ENCODE measurements around the gene BASP1.

BASP1 gene

DNA sequence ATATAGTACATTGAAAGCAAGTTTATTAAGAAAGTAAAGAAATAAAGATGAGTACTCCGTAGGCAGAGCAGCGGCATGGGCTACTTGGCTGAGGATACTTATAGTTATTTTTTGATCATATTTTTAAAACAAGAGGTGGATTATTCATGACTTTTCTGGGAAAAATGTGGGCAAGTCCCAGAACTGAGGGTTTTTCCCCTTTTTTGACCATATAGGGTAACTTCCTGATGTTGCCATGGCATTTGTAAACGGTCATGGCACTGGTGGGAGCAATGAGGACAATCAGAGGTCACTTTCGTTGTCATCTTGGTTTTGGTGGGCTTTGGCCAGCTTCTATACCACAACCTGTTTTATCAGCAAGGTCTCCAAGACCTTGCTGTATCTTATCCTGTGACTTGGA, 5.2 kb upstream of the BASP1 start:
- Histone ChIP-seq H3K27me3 (ENCODE audit: insufficient read depth, poor library complexity, severe bottlenecking) (no peaks in the 10 kb centered on the region), H3K27ac (replicated peaks) (no peak overlapping the region), H3K4me3 (replicated peaks; ENCODE audit: insufficient read depth, low read length) (no peak overlapping the region)
- TF ChIP-seq CTCF (IDR thresholded peaks at IDR 0.05; ENCODE audit: insufficient read depth, low read length) (no peak), SPI1 (IDR thresholded peaks at IDR 0.05; ENCODE audit: borderline replicate concordance, low read depth) (no peak), GABPA (IDR thresholded peaks at IDR 0.05; ENCODE audit: low read depth) (no peak), POLR2AphosphoS5 (IDR thresholded peaks at IDR 0.05; ENCODE audit: low read depth) (no peak)
- TF ChIP-seq, protein P1, sequence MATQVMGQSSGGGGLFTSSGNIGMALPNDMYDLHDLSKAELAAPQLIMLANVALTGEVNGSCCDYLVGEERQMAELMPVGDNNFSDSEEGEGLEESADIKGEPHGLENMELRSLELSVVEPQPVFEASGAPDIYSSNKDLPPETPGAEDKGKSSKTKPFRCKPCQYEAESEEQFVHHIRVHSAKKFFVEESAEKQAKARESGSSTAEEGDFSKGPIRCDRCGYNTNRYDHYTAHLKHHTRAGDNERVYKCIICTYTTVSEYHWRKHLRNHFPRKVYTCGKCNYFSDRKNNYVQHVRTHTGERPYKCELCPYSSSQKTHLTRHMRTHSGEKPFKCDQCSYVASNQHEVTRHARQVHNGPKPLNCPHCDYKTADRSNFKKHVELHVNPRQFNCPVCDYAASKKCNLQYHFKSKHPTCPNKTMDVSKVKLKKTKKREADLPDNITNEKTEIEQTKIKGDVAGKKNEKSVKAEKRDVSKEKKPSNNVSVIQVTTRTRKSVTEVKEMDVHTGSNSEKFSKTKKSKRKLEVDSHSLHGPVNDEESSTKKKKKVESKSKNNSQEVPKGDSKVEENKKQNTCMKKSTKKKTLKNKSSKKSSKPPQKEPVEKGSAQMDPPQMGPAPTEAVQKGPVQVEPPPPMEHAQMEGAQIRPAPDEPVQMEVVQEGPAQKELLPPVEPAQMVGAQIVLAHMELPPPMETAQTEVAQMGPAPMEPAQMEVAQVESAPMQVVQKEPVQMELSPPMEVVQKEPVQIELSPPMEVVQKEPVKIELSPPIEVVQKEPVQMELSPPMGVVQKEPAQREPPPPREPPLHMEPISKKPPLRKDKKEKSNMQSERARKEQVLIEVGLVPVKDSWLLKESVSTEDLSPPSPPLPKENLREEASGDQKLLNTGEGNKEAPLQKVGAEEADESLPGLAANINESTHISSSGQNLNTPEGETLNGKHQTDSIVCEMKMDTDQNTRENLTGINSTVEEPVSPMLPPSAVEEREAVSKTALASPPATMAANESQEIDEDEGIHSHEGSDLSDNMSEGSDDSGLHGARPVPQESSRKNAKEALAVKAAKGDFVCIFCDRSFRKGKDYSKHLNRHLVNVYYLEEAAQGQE (IDR thresholded peaks at IDR 0.05; ENCODE audit: insufficient replicate concordance, low read depth) = no peak
- no peak for DNase-seq (ENCODE audit: low read depth in 1 of 2, low spot score in 1 of 2)

DNA sequence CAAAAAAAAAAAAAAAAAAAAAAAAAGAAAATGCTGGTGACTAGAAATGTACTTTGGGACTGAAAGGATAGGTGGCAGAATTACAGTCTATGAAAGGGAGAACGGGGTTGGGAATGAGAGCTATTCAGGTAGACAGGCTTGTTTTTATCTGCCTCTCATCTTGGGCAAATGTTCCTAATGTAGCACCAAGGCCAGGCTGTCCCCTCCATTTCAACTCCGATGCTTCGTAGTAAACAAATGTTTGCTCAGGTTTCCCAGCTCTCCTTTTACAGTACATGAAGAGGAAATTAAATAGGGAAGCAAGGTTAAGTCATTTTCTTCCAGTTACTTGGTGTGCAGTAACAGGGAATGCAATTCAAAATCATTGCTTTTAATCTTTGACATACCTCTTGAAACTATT, 4.4 kb upstream of the BASP1 start:
- Histone ChIP-seq H3K27me3 (ENCODE audit: insufficient read depth, poor library complexity, severe bottlenecking) (no peaks in the 10 kb centered on the region), H3K27ac (replicated peaks) (no peak overlapping the region), H3K4me3 (replicated peaks; ENCODE audit: insufficient read depth, low read length) (no peak overlapping the region)
- DNase-seq (ENCODE audit: low read depth in 1 of 2, low spot score in 1 of 2) = no peak
- TF ChIP-seq GABPA (IDR thresholded peaks at IDR 0.05; ENCODE audit: low read depth) = no peak
- no peak for TF ChIP-seq POLR2AphosphoS5 (IDR thresholded peaks at IDR 0.05; ENCODE audit: low read depth)

DNA sequence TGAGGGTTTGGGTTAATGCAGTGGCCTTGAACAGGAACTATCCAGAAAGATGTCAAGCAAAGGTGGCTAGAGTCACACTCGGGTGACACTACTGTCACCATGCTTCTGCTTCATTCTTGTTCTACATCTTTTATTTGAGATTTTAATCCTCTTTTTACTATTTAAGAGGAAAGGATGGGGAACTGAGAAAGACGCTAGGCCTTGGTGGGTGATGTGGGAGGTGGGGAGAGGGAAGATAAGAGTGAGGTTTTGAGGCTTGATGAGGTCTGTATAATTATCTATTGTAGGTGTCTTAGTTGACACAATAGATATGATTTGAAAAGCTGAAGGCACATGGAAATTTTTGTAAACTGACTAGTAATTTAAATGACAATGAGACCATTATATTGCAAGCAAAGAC, 3.5 kb upstream of the BASP1 start:
- TF ChIP-seq SPI1 (IDR thresholded peaks at IDR 0.05; ENCODE audit: borderline replicate concordance, low read depth) (no peak), GABPA (IDR thresholded peaks at IDR 0.05; ENCODE audit: low read depth) (no peak), POLR2AphosphoS5 (IDR thresholded peaks at IDR 0.05; ENCODE audit: low read depth) (no peak)
- TF ChIP-seq, protein P1 (IDR thresholded peaks at IDR 0.05; ENCODE audit: insufficient replicate concordance, low read depth) = no peak
- H3K27ac ChIP-seq (replicated peaks) = no peak overlapping the region
- no peak for DNase-seq (ENCODE audit: low read depth in 1 of 2, low spot score in 1 of 2)
- no peaks in the 10 kb centered on the region for H3K27me3 ChIP-seq (ENCODE audit: insufficient read depth, poor library complexity, severe bottlenecking)
- H3K4me3 ChIP-seq (replicated peaks; ENCODE audit: insufficient read depth, low read length) = no peak overlapping the region

GRCh38 chr5:17214893-17215292, 2.5 kb upstream of the BASP1 start:
- no peak for TF ChIP-seq CTCF (IDR thresholded peaks at IDR 0.05; ENCODE audit: insufficient read depth, low read length)
- TF ChIP-seq SPI1 (IDR thresholded peaks at IDR 0.05; ENCODE audit: borderline replicate concordance, low read depth) = no peak
- no peak for TF ChIP-seq GABPA (IDR thresholded peaks at IDR 0.05; ENCODE audit: low read depth)
- no peak for TF ChIP-seq POLR2AphosphoS5 (IDR thresholded peaks at IDR 0.05; ENCODE audit: low read depth)
- TF ChIP-seq, protein P1 (IDR thresholded peaks at IDR 0.05; ENCODE audit: insufficient replicate concordance, low read depth) = no peak
- Histone ChIP-seq H3K27me3 (ENCODE audit: insufficient read depth, poor library complexity, severe bottlenecking) (no peaks in the 10 kb centered on the region), H3K27ac (replicated peaks) (no peak overlapping the region), H3K4me3 (replicated peaks; ENCODE audit: insufficient read depth, low read length) (no peak overlapping the region)
- DNase-seq (ENCODE audit: low read depth in 1 of 2, low spot score in 1 of 2) = no peak
